ENCODE data around the gene FZD7.

DNA sequence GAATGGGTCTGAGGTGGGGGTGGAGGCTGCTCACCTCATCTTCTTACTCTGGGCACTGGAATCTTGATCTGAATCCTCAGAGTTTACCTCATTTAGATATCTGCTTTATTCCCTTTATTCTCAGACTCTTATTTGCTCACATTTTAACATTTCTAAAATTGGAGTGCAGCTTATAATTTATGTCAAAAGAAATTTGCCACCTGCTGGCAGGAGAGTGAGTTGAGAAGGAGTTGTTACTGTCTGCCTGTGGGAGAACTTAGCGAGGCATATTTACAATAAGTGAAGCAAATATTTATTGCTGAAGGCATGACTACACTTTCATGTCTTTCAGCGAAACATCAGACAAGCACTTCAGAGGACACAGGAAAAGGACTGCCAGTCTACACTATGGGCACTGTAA lies 23.0 kb downstream of the FZD7 start:
- TF ChIP-seq SIN3A (IDR thresholded peaks at IDR 0.05; ENCODE audit: low read depth) (no peak), CTCF (IDR thresholded peaks at IDR 0.05 in 2 of 3, conservative IDR thresholded peaks at IDR 0.05 in 1 of 3; ENCODE audit: borderline replicate concordance in 1 of 3, insufficient read depth in 1 of 3, low read depth in 2 of 3, low read length in 2 of 3) (peak; percentile 35 to 48 (median 42); a peak in 4 of 6 replicates), ZNF274 (IDR thresholded peaks at IDR 0.05; ENCODE audit: low read depth, low read length) (no peak), RAD21 (IDR thresholded peaks at IDR 0.05; ENCODE audit: low read depth) (peak; percentile 55), POLR2A (IDR thresholded peaks at IDR 0.05; ENCODE audit: borderline replicate concordance, extremely low read depth, insufficient read depth, insufficient read length) (no peak)

All from HCT116 (cell line).